WTC11 (cell line): Measurements from ENCODE around the gene RNPS1. TPM values are rescaled to one million over a fixed set of nuclear protein-coding genes. Genes with fewer than 3 reads are reported as not detected.

Source experiments
- ATAC-seq: fragments of 200-7000 bp; cut with Tn5 transposase; 2 replicates; pipeline ENCODE4 v1.10.0; 2021; ENCODE audit warnings: mild to moderate bottlenecking, moderate library complexity
- CTCF ChIA-PET: fragments of 300-600 bp; sonication (Branson Sonifier 250); formaldehyde crosslinking; loops from one replicate; lab custom pipeline; 2021; ENCODE audit warnings: antibody characterized with exemption; lab: Charles Lee
- POLR2A ChIA-PET: fragments of 350-600 bp; sonication (Branson Sonifier 250); formaldehyde crosslinking; loops from one replicate; lab custom pipeline; 2021; ENCODE audit warnings: antibody characterized with exemption; lab: Charles Lee
- DNase-seq: peaks from one replicate; pipeline ENCODE4 v3.0.0; 2021; ENCODE audit warnings: low spot score
- H3K27ac Mint-ChIP-seq: 2 replicates; pipeline ENCODE4 v1.8.0; 2021; ENCODE audit warnings: mixed read lengths
- H3K27me3 Mint-ChIP-seq: 2 replicates; pipeline ENCODE4 v1.8.0; 2021; ENCODE audit warnings: low read depth, mild to moderate bottlenecking, moderate library complexity, mixed read lengths
- H3K36me3 Mint-ChIP-seq: 2 replicates; pipeline ENCODE4 v1.8.0; 2021; ENCODE audit warnings: mixed read lengths
- H3K4me1 Mint-ChIP-seq: 2 replicates; pipeline ENCODE4 v1.8.0; 2022; ENCODE audit warnings: mixed read lengths
- H3K4me3 Mint-ChIP-seq: 2 replicates; pipeline ENCODE4 v1.8.0; 2021; ENCODE audit warnings: mild to moderate bottlenecking, moderate library complexity, mixed read lengths
- H3K9me3 Mint-ChIP-seq: 2 replicates; pipeline ENCODE4 v1.8.0; 2021; ENCODE audit warnings: mixed read lengths
- ATF1 ChIP-seq: sonication (generic); formaldehyde crosslinking; IDR thresholded peaks from 2 replicates; pipeline ENCODE4 v1.8.1; 2023; ENCODE audit warnings: mild to moderate bottlenecking, moderate library complexity, missing genetic modification reagents
- ATF2 ChIP-seq: sonication (generic); formaldehyde crosslinking; IDR thresholded peaks from 2 replicates; pipeline ENCODE4 v1.8.1; 2022; ENCODE audit warnings: low read depth, missing genetic modification reagents, borderline replicate concordance
- ATF3 ChIP-seq: sonication (generic); formaldehyde crosslinking; conservative IDR thresholded peaks from 2 replicates; pipeline ENCODE4 v1.8.1; 2022; ENCODE audit warnings: mild to moderate bottlenecking, missing genetic modification reagents
- CREB1 ChIP-seq: sonication (generic); formaldehyde crosslinking; IDR thresholded peaks from 2 replicates; pipeline ENCODE4 v1.8.0; 2023; ENCODE audit warnings: mild to moderate bottlenecking, missing genetic modification reagents
- CREM ChIP-seq: sonication (generic); formaldehyde crosslinking; IDR thresholded peaks from 2 replicates; pipeline ENCODE4 v1.8.1; 2022; ENCODE audit warnings: mild to moderate bottlenecking, missing genetic modification reagents, moderate library complexity
- CTCF ChIP-seq: fragments of 200-600 bp; IDR thresholded peaks from 2 replicates; pipeline ENCODE4 v1.8.0; 2022; ENCODE audit warnings: antibody characterized with exemption
- E2F5 ChIP-seq: sonication (generic); formaldehyde crosslinking; IDR thresholded peaks from 2 replicates; pipeline ENCODE4 v1.8.1; 2022; ENCODE audit warnings: mild to moderate bottlenecking, moderate library complexity, missing genetic modification reagents
- ETV6 ChIP-seq: sonication (generic); formaldehyde crosslinking; IDR thresholded peaks from 2 replicates; pipeline ENCODE4 v1.8.1; 2022; ENCODE audit warnings: mild to moderate bottlenecking, missing genetic modification reagents
- HMGXB4 ChIP-seq: sonication (generic); formaldehyde crosslinking; IDR thresholded peaks from 2 replicates; pipeline ENCODE4 v1.8.1; 2023; ENCODE audit warnings: mild to moderate bottlenecking, moderate library complexity, missing genetic modification reagents
- IRF2 ChIP-seq: sonication (generic); formaldehyde crosslinking; IDR thresholded peaks from 2 replicates; pipeline ENCODE4 v1.8.0; 2022; ENCODE audit warnings: low read depth, missing genetic modification reagents, borderline replicate concordance
- JUN ChIP-seq: sonication (generic); formaldehyde crosslinking; IDR thresholded peaks from 2 replicates; pipeline ENCODE4 v1.8.0; 2023; ENCODE audit warnings: mild to moderate bottlenecking, missing genetic modification reagents
- OVOL2 ChIP-seq: fragments of 250-450 bp; sonication (Bioruptor Pico); IDR thresholded peaks from 2 replicates; pipeline ENCODE4 v1.9.0; 2021; ENCODE audit warnings: mild to moderate bottlenecking, borderline replicate concordance
- PRDM15 ChIP-seq: sonication (generic); formaldehyde crosslinking; IDR thresholded peaks from 2 replicates; pipeline ENCODE4 v1.8.0; 2022; ENCODE audit warnings: missing genetic modification reagents
- RORB ChIP-seq: fragments of 250-450 bp; sonication (Bioruptor Pico); IDR thresholded peaks from 2 replicates; pipeline ENCODE4 v1.9.0; 2021; ENCODE audit warnings: mild to moderate bottlenecking
- SMAD4 ChIP-seq: sonication (generic); formaldehyde crosslinking; IDR thresholded peaks from 2 replicates; pipeline ENCODE4 v1.8.0; 2022; ENCODE audit warnings: mild to moderate bottlenecking, missing genetic modification reagents
- STAT6 ChIP-seq: sonication (generic); formaldehyde crosslinking; conservative IDR thresholded peaks from 2 replicates; pipeline ENCODE4 v1.8.1; 2023; ENCODE audit warnings: mild to moderate bottlenecking, low read depth, missing genetic modification reagents, moderate library complexity
- ZNF423 ChIP-seq: fragments of 250-450 bp; sonication (Bioruptor Pico); IDR thresholded peaks from 2 replicates; pipeline ENCODE4 v2.1.2; 2022; ENCODE audit warnings: mild to moderate bottlenecking, moderate library complexity
- ZNF425 ChIP-seq: fragments of 250-450 bp; sonication (Bioruptor Pico); conservative IDR thresholded peaks from 2 replicates; pipeline ENCODE4 v1.9.0; 2021; ENCODE audit warnings: mild to moderate bottlenecking
- total RNA-seq: library from RNA; stranded (reverse); gene quantifications from 3 replicates; pipeline ENCODE4 v1.2.3, GENCODE V29; 2021

Gene RNPS1
- total RNA-seq, 1 experiment from 2014 or later, result 331 TPM

GRCh38 chr16:2206420-2206779 is 61.5 kb downstream of the RNPS1 start (continued):
- TF ChIP-seq STAT6 (CRISPR knock-in tag) (no peak), CTCF (no peak), ETV6 (no peak), ATF2 (CRISPR knock-in tag) (no peak), ATF3 (no peak), HMGXB4 (CRISPR knock-in tag) (no peak), PRDM15 (no peak)

- peaks cover 14% of the 10 kb centered on the region for H3K36me3 Mint-ChIP-seq
- ChIA-PET POLR2A (interaction anchor here (0.7 to 1.3 kb wide), 2 partner anchors 34 to 51 kb away, joined by 3 read pairs; partner anchors contain the start of gene TRAF7), CTCF (interaction anchor here (1.3 to 2.7 kb wide), 3 partner anchors 11 to 51 kb away, joined by 4 to 13 read pairs (median 4); partner anchors contain the start of genes CASKIN1 and TRAF7)
- H3K4me3 Mint-ChIP-seq, result peak overlapping the region; percentile 80
- no peak overlapping the region for H3K27ac Mint-ChIP-seq
- ATAC-seq (no peak), DNase-seq (no peak)
- H3K4me1 Mint-ChIP-seq, result peaks cover 17% of the 10 kb centered on the region
- peaks cover 18% of the 10 kb centered on the region for H3K27me3 Mint-ChIP-seq
- H3K9me3 Mint-ChIP-seq, result no peaks in the 10 kb centered on the region
- TF ChIP-seq E2F5 (no peak; the same call in 1 of the 2 replicates), CREM (CRISPR knock-in tag) (no peak), CREB1 (CRISPR knock-in tag) (no peak), RORB (CRISPR knock-in tag) (no peak), ZNF425 (CRISPR knock-in tag) (no peak), IRF2 (CRISPR knock-in tag) (no peak), JUN (no peak), ATF1 (CRISPR knock-in tag) (no peak), ATF2 (CRISPR knock-in tag) (no peak), SMAD4 (CRISPR knock-in tag) (no peak), OVOL2 (CRISPR knock-in tag) (no peak), ZNF423 (CRISPR knock-in tag) (no peak)
Measured at GRCh38 chr16:2205967-2206313, 62.0 kb downstream of the RNPS1 start.
